Uterus (tissue), 2 donors: ENCODE results near the gene FMN2.

Experiments used
- POLR2A ChIP-seq, 2 donors: fragments of 450-650 bp; IDR thresholded peaks; one replicate each; pipeline ENCODE4 v1.6.1; 2016; ENCODE audit warnings: antibody characterized with exemption in 2 of 2, mild to moderate bottlenecking in 1 of 2, moderate library complexity in 1 of 2
- TF ChIP-seq, protein P1 (sequence below), 4 experiments: fragments of 200-600 bp in 2 of 4; fragments of 450-650 bp in 2 of 4; sonication (generic) in 2 of 4; IDR thresholded peaks; one replicate each; pipeline ENCODE4 v1.5.1; 2016 to 2019; ENCODE audit warnings: antibody characterized with exemption in 4 of 4, mild to moderate bottlenecking in 2 of 4, moderate library complexity in 1 of 4

DNA sequence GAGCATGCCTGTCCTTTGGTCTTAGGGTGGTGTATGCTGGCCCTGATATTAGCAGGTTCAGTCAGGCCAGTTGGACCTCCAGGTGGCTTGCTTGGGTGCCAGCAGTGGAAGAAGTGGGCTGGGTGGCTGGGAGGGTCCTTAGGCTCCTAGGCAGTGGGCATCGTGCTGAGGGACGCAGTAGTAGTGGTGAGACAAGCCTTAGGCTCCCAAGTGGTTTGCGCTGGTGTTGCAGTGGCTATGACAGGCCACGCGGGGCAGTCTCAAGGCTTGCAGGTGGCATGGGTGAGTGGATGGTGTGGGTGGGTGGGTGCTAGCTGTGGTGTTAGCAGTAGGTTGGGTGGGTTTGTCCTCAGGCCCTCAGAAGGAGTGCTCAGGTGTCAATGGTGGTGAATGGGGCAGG is 162.3 kb downstream of the FMN2 start:
- TF ChIP-seq, protein P1, sequence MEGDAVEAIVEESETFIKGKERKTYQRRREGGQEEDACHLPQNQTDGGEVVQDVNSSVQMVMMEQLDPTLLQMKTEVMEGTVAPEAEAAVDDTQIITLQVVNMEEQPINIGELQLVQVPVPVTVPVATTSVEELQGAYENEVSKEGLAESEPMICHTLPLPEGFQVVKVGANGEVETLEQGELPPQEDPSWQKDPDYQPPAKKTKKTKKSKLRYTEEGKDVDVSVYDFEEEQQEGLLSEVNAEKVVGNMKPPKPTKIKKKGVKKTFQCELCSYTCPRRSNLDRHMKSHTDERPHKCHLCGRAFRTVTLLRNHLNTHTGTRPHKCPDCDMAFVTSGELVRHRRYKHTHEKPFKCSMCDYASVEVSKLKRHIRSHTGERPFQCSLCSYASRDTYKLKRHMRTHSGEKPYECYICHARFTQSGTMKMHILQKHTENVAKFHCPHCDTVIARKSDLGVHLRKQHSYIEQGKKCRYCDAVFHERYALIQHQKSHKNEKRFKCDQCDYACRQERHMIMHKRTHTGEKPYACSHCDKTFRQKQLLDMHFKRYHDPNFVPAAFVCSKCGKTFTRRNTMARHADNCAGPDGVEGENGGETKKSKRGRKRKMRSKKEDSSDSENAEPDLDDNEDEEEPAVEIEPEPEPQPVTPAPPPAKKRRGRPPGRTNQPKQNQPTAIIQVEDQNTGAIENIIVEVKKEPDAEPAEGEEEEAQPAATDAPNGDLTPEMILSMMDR (IDR thresholded peaks at IDR 0.05) = no peak
- TF ChIP-seq POLR2A (IDR thresholded peaks at IDR 0.05) = no peak
